Measurements from ENCODE around the gene ANTXR1.

DNA sequence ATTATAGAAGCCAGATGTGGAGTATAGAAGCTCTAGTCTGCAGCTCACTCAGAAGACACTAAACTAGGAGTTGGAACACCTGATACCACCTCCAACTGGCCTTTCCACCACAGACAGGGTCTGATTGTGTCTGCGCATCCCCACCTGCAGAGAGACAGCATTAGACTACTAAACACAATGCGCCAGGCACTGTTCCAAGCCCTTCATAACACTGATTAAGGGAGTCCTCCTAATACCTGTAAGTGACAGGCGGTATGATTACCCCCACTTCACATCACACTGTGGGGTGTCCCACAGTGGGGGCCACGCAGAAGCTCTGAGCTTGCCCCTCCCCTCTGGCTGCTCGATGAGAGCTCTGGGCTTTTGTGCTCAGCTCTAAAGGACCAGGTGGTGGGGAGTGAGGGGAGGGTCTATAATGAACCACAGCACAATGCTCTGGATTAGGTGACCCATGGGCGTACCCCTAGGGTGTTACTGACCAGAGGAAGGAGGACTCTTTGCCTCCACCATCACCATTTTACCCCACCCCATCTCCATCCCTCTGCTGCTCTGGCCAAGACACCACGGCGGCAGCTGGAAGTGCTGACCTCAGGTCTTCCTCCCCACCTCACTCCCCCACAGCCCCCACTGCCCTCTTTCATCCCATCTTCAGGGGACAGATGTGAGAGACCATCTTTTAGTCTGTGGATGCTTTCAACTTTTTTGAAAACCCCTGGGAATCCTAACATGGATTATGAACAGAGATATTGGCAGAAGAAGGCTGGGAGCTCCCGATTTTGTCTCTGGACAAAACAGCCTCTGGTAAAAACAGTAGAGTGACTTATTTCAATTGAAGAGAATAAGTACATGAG, 228.9 kb downstream of the ANTXR1 start:
- TF ChIP-seq, protein P1, sequence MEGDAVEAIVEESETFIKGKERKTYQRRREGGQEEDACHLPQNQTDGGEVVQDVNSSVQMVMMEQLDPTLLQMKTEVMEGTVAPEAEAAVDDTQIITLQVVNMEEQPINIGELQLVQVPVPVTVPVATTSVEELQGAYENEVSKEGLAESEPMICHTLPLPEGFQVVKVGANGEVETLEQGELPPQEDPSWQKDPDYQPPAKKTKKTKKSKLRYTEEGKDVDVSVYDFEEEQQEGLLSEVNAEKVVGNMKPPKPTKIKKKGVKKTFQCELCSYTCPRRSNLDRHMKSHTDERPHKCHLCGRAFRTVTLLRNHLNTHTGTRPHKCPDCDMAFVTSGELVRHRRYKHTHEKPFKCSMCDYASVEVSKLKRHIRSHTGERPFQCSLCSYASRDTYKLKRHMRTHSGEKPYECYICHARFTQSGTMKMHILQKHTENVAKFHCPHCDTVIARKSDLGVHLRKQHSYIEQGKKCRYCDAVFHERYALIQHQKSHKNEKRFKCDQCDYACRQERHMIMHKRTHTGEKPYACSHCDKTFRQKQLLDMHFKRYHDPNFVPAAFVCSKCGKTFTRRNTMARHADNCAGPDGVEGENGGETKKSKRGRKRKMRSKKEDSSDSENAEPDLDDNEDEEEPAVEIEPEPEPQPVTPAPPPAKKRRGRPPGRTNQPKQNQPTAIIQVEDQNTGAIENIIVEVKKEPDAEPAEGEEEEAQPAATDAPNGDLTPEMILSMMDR (IDR thresholded peaks at IDR 0.05): no peak
- no peak for TF ChIP-seq POLR2A (IDR thresholded peaks at IDR 0.05)
- no peak for TF ChIP-seq POLR2AphosphoS5 (IDR thresholded peaks at IDR 0.05)
- no peak for TF ChIP-seq EP300 (IDR thresholded peaks at IDR 0.05; ENCODE audit: low read depth)
